CD4-positive, alpha-beta T cell (primary cell): ENCODE results near the gene C16orf86. TPM values are rescaled to one million over a fixed set of nuclear protein-coding genes. Genes with fewer than 3 reads are reported as not detected.

ENCODE experiments used
- ATAC-seq: fragments of 200-7000 bp; cut with Tn5 transposase; one replicate; pipeline ENCODE4 v1.10.0; 2022; ENCODE audit warnings: mild to moderate bottlenecking; ENCODE audit not compliant: poor library complexity
- CTCF ChIA-PET: fragments of 350-600 bp; sonication (Branson Sonifier 250); formaldehyde crosslinking; loops from one replicate; lab custom pipeline; 2021; ENCODE audit warnings: antibody characterized with exemption, inconsistent platforms; lab: Charles Lee
- POLR2A ChIA-PET: fragments of 350-600 bp; sonication (Branson Sonifier 250); formaldehyde crosslinking; loops from one replicate; lab custom pipeline; 2021; ENCODE audit warnings: antibody characterized with exemption, inconsistent platforms; lab: Charles Lee
- DNase-seq, 14 experiments: peaks; one replicate each; pipeline ENCODE4 v3.0.0-alpha.2; 2013 to 2020; ENCODE audit warnings: mixed read lengths in 2 of 14
- H3K27ac ChIP-seq, 2 donors: one replicate each; pipeline versions ENCODE4 v1.5.1 to v1.7.0; 2013; ENCODE audit warnings: low read length in 2 of 2, low read depth in 1 of 2, mild to moderate bottlenecking in 1 of 2
- H3K27me3 ChIP-seq, 2 experiments: 1 replicate in 1 of 2; 2 replicates in 1 of 2; pipeline versions ENCODE4 v1.6.1 to v1.7.0; 2013; ENCODE audit warnings: low read length in 2 of 2, control low read depth in 1 of 2, mild to moderate bottlenecking in 1 of 2, moderate library complexity in 1 of 2; ENCODE audit not compliant: insufficient read depth in 2 of 2, control insufficient read depth in 1 of 2
- H3K36me3 ChIP-seq: one replicate; pipeline ENCODE4 v1.6.1; 2013; ENCODE audit warnings: low read length, control low read depth; ENCODE audit not compliant: insufficient read depth
- H3K4me1 ChIP-seq: one replicate; pipeline ENCODE4 v1.6.1; 2013; ENCODE audit warnings: low read length, control low read depth; ENCODE audit not compliant: insufficient read depth
- H3K4me3 ChIP-seq: one replicate; pipeline ENCODE4 v1.5.1; 2013; ENCODE audit warnings: mild to moderate bottlenecking, low read length, moderate library complexity
- H3K9me3 ChIP-seq, 2 experiments: 1 replicate in 1 of 2; 2 replicates in 1 of 2; pipeline versions ENCODE4 v1.6.1 to v1.7.0; 2013; ENCODE audit warnings: low read length in 2 of 2, mild to moderate bottlenecking in 2 of 2, control low read depth in 1 of 2, moderate library complexity in 1 of 2; ENCODE audit not compliant: control insufficient read depth in 1 of 2, insufficient read depth in 1 of 2
- H3K27ac Mint-ChIP-seq: one replicate; pipeline ENCODE4 v1.8.0; 2020; ENCODE audit warnings: mixed read lengths
- H3K27me3 Mint-ChIP-seq: one replicate; pipeline ENCODE4 v1.8.0; 2021; ENCODE audit warnings: mixed read lengths
- H3K36me3 Mint-ChIP-seq: one replicate; pipeline ENCODE4 v1.8.0; 2021; ENCODE audit warnings: low read depth, mixed read lengths
- H3K4me1 Mint-ChIP-seq: one replicate; pipeline ENCODE4 v1.8.0; 2021; ENCODE audit warnings: low read depth, mixed read lengths
- H3K4me3 Mint-ChIP-seq: one replicate; pipeline ENCODE4 v1.8.0; 2020; ENCODE audit warnings: mild to moderate bottlenecking, mixed read lengths
- H3K9me3 Mint-ChIP-seq: one replicate; pipeline ENCODE4 v1.8.0; 2020; ENCODE audit warnings: mixed read lengths
- intact Hi-C, 2 experiments: fragments of 100-400 bp; cut with DNase I in 1 of 2; cut with micrococcal nuclease in 1 of 2; formaldehyde crosslinking; loops; one replicate each; pipeline versions ENCODE4 v1.15.1 to v1.9.0; 2023 to 2025; cut with DNase I, micrococcal nuclease
- total RNA-seq, 174 experiments: library from RNA in 2 of 174; stranded (reverse) in 2 of 174; gene quantifications; one replicate each; pipeline ENCODE4 v1.2.3 and lab custom pipeline; 2021 to 2026
- TF ChIP-seq, protein P1 (sequence below): fragments of 200-600 bp; IDR thresholded peaks from one replicate; pipeline ENCODE4 v1.8.0; 2022; ENCODE audit warnings: antibody characterized with exemption, mild to moderate bottlenecking

Gene C16orf86
- total RNA-seq, 2 experiments from 2014 or later, result 2.0 to 2.4 TPM

DNA sequence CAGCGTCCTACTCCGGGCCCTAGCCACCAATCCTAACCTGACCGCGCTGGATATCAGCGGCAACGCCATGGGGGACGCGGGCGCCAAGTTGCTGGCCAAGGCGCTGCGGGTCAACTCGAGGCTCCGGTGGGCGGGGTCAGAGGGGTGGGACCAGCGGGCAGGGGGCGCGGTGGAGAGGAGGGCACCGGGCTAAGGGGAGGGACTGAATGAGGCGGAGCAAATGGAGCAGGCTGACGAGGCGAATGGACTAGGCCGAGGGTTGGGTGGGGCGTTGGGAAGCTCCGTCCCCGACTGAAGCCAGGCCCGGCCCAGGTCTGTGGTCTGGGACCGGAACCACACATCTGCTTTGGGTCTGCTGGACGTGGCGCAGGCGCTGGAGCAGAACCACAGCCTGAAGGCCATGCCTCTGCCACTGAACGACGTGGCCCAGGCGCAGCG is 17.1 kb upstream of the C16orf86 start:
- Mint-ChIP-seq H3K4me1 (peaks cover 12% of the 10 kb centered on the region), H3K9me3 (no peaks in the 10 kb centered on the region), H3K36me3 (peaks cover 60% of the 10 kb centered on the region), H3K27ac (no peak overlapping the region), H3K4me3 (no peak overlapping the region), H3K27me3 (no peaks in the 10 kb centered on the region)
- ChIA-PET POLR2A (interaction anchor here (5.8 kb wide), 1 partner anchor 9 kb away, joined by 74 read pairs; the partner anchor contains the start of gene ACD), CTCF (interaction anchor here (0.8 to 1.5 kb wide), 2 partner anchors 66 to 128 kb away, joined by 3 to 4 read pairs; no protein-coding TSS in a partner anchor)
- TF ChIP-seq, protein P1, sequence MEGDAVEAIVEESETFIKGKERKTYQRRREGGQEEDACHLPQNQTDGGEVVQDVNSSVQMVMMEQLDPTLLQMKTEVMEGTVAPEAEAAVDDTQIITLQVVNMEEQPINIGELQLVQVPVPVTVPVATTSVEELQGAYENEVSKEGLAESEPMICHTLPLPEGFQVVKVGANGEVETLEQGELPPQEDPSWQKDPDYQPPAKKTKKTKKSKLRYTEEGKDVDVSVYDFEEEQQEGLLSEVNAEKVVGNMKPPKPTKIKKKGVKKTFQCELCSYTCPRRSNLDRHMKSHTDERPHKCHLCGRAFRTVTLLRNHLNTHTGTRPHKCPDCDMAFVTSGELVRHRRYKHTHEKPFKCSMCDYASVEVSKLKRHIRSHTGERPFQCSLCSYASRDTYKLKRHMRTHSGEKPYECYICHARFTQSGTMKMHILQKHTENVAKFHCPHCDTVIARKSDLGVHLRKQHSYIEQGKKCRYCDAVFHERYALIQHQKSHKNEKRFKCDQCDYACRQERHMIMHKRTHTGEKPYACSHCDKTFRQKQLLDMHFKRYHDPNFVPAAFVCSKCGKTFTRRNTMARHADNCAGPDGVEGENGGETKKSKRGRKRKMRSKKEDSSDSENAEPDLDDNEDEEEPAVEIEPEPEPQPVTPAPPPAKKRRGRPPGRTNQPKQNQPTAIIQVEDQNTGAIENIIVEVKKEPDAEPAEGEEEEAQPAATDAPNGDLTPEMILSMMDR, result no peak
- Histone ChIP-seq H3K27ac (no peak overlapping the region), H3K4me1 (peaks cover 33% of the 10 kb centered on the region), H3K27me3 (no peaks in the 10 kb centered on the region), H3K9me3 (no peaks in the 10 kb centered on the region), H3K36me3 (peaks cover 70% of the 10 kb centered on the region), H3K4me3 (no peak overlapping the region)
- intact Hi-C loops, result no loop called here
- DNase-seq, result peak in 1 of 14 experiments; percentile 25
- ATAC-seq, result no peak

DNA sequence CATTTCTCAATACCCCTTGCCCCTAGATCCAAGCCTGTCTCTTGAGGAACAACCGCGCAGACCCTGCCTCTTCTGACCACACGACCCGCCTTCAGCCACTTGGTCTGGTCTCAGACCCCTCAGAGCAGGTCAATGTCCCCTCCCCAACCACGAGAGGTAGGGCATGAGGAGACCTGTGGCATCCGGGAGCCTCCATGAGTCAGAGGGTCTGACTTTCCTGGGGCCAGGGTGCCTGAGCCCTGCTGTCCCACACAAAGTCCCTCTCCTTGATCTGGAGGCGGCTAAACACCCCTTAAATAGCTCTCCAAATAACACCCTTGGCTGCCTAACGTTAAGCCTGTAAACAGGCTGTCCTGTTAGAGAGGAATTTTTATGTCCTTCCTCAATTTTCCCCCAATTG is 16.6 kb upstream of the C16orf86 start:
- no peak for ATAC-seq
- peaks cover 65% of the 10 kb centered on the region for H3K36me3 Mint-ChIP-seq
- TF ChIP-seq, protein P1, result no peak
- no peaks in the 10 kb centered on the region for H3K27me3 Mint-ChIP-seq
- Histone ChIP-seq H3K36me3 (peaks cover 75% of the 10 kb centered on the region), H3K4me3 (no peak overlapping the region), H3K27ac (no peak overlapping the region), H3K27me3 (no peaks in the 10 kb centered on the region), H3K9me3 (no peaks in the 10 kb centered on the region), H3K4me1 (peaks cover 31% of the 10 kb centered on the region)
- ChIA-PET CTCF (interaction anchor here (0.6 kb wide), 1 partner anchor 28 kb away, joined by 3 read pairs; no protein-coding TSS in a partner anchor), POLR2A (no interaction called here)
- H3K4me3 Mint-ChIP-seq, result peak overlapping the region; percentile 66
- H3K9me3 Mint-ChIP-seq, result no peaks in the 10 kb centered on the region
- H3K4me1 Mint-ChIP-seq, result peaks cover 12% of the 10 kb centered on the region
- intact Hi-C loops, result no loop called here
- DNase-seq, result no peak
- H3K27ac Mint-ChIP-seq, result peak overlapping the region; percentile 71

DNA sequence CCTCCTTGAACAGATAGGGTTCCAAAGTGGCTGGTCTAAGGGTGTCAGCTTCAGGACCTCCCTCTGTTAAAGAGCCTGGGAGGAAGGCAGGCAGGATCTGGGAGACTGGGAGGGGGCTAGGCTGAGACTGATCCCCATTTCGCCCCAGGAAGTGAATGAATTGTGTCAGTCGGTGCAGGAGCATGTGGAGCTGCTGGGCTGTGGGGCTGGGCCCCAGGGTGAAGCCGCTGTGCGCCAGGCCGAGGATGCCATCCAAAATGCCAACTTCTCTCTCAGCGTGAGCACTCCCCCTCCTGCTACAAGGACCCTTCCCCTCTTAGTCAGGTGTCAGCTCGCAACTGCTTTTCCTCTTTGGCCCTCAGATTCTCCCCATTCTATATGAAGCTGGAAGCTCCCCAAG is 15.6 kb upstream of the C16orf86 start:
- ChIA-PET POLR2A (interaction anchor here (0.7 kb wide), 1 partner anchor 104 kb away, joined by 3 read pairs; no protein-coding TSS in a partner anchor), CTCF (no interaction called here)
- no peaks in the 10 kb centered on the region for H3K27me3 ChIP-seq
- H3K4me3 ChIP-seq, result no peak overlapping the region
- no peaks in the 10 kb centered on the region for H3K9me3 ChIP-seq
- peaks cover 85% of the 10 kb centered on the region for H3K36me3 ChIP-seq
- H3K27ac ChIP-seq, result no peak overlapping the region
- intact Hi-C loops, result no loop called here
- Mint-ChIP-seq H3K36me3 (peaks cover 70% of the 10 kb centered on the region), H3K27me3 (no peaks in the 10 kb centered on the region), H3K4me1 (peaks cover 12% of the 10 kb centered on the region), H3K4me3 (no peak overlapping the region), H3K9me3 (no peaks in the 10 kb centered on the region), H3K27ac (peak overlapping the region; percentile 71)
- peaks cover 21% of the 10 kb centered on the region for H3K4me1 ChIP-seq
- TF ChIP-seq, protein P1, result no peak
- no peak for DNase-seq
- ATAC-seq, result no peak
